Right atrium auricular region (tissue), 2 donors: ENCODE results near the gene CYP26A1. TPM values are rescaled to one million over a fixed set of nuclear protein-coding genes. Genes with fewer than 3 reads are reported as not detected.

Experiments
- DNase-seq: peaks from one replicate; pipeline ENCODE4 v3.0.0-alpha.2; 2019; ENCODE audit warnings: low spot score
- H3K27ac ChIP-seq, 2 donors: fragments of 200-600 bp; sonication (generic); 1 replicate in 1 of 2; 2 replicates in 1 of 2; pipeline ENCODE4 v1.5.1; 2016 to 2019
- H3K27me3 ChIP-seq, 2 donors: fragments of 200-600 bp; sonication (generic); one replicate each; pipeline versions ENCODE4 v1.5.1 to v1.6.0; 2017 to 2019
- H3K36me3 ChIP-seq: fragments of 200-600 bp; sonication (generic); one replicate; pipeline ENCODE4 v1.5.1; 2016
- H3K4me1 ChIP-seq, 2 donors: fragments of 200-600 bp; sonication (generic); one replicate each; pipeline versions ENCODE4 v1.5.1 to v1.6.0; 2017 to 2019
- H3K4me3 ChIP-seq, 2 donors: fragments of 200-600 bp; sonication (generic); 1 replicate in 1 of 2; 2 replicates in 1 of 2; pipeline ENCODE4 v1.5.1; 2017 to 2019; ENCODE audit warnings: mild to moderate bottlenecking in 1 of 2, moderate library complexity in 1 of 2
- H3K9me3 ChIP-seq, 2 donors: fragments of 200-600 bp; sonication (generic); one replicate each; pipeline ENCODE4 v1.5.1; 2019
- CTCF ChIP-seq, 2 donors: fragments of 200-600 bp; sonication (generic); IDR thresholded peaks; one replicate each; pipeline ENCODE4 v1.5.1; 2019; ENCODE audit warnings: antibody characterized with exemption in 2 of 2
- total RNA-seq, 2 donors: library from RNA; depleted of rRNA; stranded (reverse); fragments of >200 nt; gene quantifications; one replicate each; pipeline ENCODE4 v1.1.0, GENCODE V29; 2016

Gene CYP26A1, protein sequence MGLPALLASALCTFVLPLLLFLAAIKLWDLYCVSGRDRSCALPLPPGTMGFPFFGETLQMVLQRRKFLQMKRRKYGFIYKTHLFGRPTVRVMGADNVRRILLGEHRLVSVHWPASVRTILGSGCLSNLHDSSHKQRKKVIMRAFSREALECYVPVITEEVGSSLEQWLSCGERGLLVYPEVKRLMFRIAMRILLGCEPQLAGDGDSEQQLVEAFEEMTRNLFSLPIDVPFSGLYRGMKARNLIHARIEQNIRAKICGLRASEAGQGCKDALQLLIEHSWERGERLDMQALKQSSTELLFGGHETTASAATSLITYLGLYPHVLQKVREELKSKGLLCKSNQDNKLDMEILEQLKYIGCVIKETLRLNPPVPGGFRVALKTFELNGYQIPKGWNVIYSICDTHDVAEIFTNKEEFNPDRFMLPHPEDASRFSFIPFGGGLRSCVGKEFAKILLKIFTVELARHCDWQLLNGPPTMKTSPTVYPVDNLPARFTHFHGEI
- not detected for total RNA-seq

GRCh38 chr10:93073539-93074146 lies at the start of gene CYP26A1:
Gene CYP26A1, plus strand, starts transcription at chr10:93073893. Its CDS starts 42 bp downstream, at chr10:93073935.
- Histone ChIP-seq H3K27me3 (peaks cover 15 to 30% of the 10 kb centered on the region in 2 donors), H3K4me1 (peaks cover 0 to 42% of the 10 kb centered on the region in 2 donors)

DNA sequence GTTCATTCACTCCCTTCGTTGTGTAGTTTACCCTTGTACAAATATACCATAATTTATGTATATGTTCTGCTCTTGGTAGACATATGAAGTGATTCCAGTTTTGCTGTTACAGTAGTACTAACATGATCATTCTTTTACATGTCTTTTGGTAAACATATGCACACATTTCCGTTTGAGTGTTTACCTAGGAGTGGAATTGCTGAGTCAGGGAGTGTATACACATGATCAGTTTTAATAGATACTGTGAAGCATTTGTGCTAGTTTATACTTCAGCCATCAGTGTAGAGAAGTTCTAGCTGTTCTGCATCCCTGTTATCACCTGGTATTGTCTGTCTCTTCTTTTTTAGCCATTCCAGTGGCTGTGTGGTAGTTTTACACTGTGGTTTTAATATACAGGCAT lies 47.6 kb upstream of the CYP26A1 start:
- no peak for TF ChIP-seq CTCF (IDR thresholded peaks at IDR 0.05)
- Histone ChIP-seq H3K27ac (no peak overlapping the region), H3K4me1 (no peaks in the 10 kb centered on the region), H3K4me3 (no peak overlapping the region), H3K27me3 (no peaks in the 10 kb centered on the region), H3K36me3 (peaks cover 7% of the 10 kb centered on the region), H3K9me3 (no peaks in the 10 kb centered on the region)
- no peak for DNase-seq

More at GRCh38 chr10:93073539-93074146, at the start of gene CYP26A1:
- Histone ChIP-seq H3K36me3 (no peaks in the 10 kb centered on the region), H3K4me3 (peak within 1 kb of the TSS in 1 of 2 donors; percentile 48), H3K9me3 (no peaks in the 10 kb centered on the region), H3K27ac (no peak within 1 kb of the TSS)
- no peak for TF ChIP-seq CTCF (IDR thresholded peaks at IDR 0.05)
- DNase-seq: peak; percentile 9

DNA sequence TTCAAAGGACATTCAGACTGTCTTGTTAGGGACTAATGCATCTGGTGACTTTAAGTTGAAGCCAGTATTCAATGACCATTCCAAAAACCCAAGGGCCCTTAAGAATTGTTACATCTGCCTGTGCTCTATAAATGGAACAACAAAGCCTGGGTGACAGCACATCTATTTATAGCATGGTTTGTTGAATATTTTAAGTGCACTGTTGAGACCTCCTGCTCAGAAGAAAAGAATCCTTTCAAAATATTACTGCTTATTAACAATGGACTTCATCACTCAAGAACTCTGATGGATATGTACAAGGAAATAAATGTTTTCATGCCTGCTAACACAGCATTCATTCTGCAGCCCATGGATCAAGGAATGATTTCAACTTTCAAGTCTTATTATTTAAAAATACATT lies 46.2 kb upstream of the CYP26A1 start:
- H3K36me3 ChIP-seq: peaks cover 7% of the 10 kb centered on the region
- H3K9me3 ChIP-seq: no peaks in the 10 kb centered on the region
- H3K27me3 ChIP-seq: no peaks in the 10 kb centered on the region
- no peaks in the 10 kb centered on the region for H3K4me1 ChIP-seq
- TF ChIP-seq CTCF (IDR thresholded peaks at IDR 0.05): no peak
- no peak overlapping the region for H3K27ac ChIP-seq
- no peak overlapping the region for H3K4me3 ChIP-seq
- no peak for DNase-seq

GRCh38 chr10:93028883-93029282 lies 44.8 kb upstream of the CYP26A1 start:
- no peaks in the 10 kb centered on the region for H3K4me1 ChIP-seq
- TF ChIP-seq CTCF (IDR thresholded peaks at IDR 0.05): no peak

DNA sequence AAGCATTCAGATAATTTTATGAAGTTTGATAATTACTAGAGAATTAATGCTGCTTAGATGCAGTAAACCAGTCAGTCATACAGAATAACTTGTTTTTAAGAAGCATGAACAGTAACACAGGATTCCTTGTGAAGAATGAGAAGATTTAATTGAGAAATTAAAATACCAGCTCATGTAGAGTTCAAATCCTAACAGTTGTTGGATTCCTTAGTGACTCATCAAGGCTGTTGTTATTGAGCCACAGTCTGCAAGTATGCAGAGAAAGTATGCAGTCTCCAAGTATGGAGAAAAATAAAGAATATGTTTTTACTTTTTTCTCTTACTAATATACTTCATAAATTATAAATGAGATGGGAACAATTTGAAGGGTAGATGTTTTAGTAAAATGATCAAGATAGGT lies 43.3 kb upstream of the CYP26A1 start:
- TF ChIP-seq CTCF (IDR thresholded peaks at IDR 0.05): no peak
- Histone ChIP-seq H3K36me3 (no peaks in the 10 kb centered on the region), H3K4me3 (no peak overlapping the region), H3K4me1 (no peaks in the 10 kb centered on the region), H3K27me3 (no peaks in the 10 kb centered on the region), H3K27ac (no peak overlapping the region), H3K9me3 (no peaks in the 10 kb centered on the region)
- DNase-seq: no peak

More at GRCh38 chr10:93028883-93029282, 44.8 kb upstream of the CYP26A1 start:
- H3K36me3 ChIP-seq: peaks cover 7% of the 10 kb centered on the region
- no peaks in the 10 kb centered on the region for H3K9me3 ChIP-seq
- DNase-seq: no peak
- no peaks in the 10 kb centered on the region for H3K27me3 ChIP-seq
- H3K27ac ChIP-seq: no peak overlapping the region
- H3K4me3 ChIP-seq: no peak overlapping the region
